GM12891 (cell line): ENCODE measurements around the gene MISP.

Source experiments
- POLR2A ChIP-seq: IDR thresholded peaks from 2 replicates; pipeline ENCODE4 v1.6.1; 2011; ENCODE audit warnings: low read depth, low read length, control low read depth
- POLR2AphosphoS5 ChIP-seq: IDR thresholded peaks from 2 replicates; pipeline ENCODE4 v1.6.1; 2011; ENCODE audit warnings: low read depth, low read length, control low read depth
- TAF1 ChIP-seq: IDR thresholded peaks from 2 replicates; pipeline ENCODE4 v1.6.1; 2011; ENCODE audit warnings: low read depth, low read length, control low read depth

- no peak for TF ChIP-seq TAF1
- no peak; the same call in 1 of the 2 replicates for TF ChIP-seq POLR2AphosphoS5
- TF ChIP-seq POLR2A = no peak; the same call in 1 of the 2 replicates
These were observed 56.0 kb downstream of the MISP start for GRCh38 chr19:806815-807421.
